Smooth muscle cell (in vitro differentiated cells): Measurements from ENCODE around the gene LAMB2. TPM values are rescaled to one million over a fixed set of nuclear protein-coding genes. Genes with fewer than 3 reads are reported as not detected.

Source experiments
- DNase-seq: peaks from one replicate; lab custom pipeline; 2025; ENCODE audit not compliant: unreplicated experiment; lab: John Stamatoyannopoulos, UW
- H2AFZ ChIP-seq: fragments of 200-600 bp; sonication (generic); 2 replicates; pipeline ENCODE4 v1.6.0; 2016; ENCODE audit warnings: antibody characterized with exemption, low read depth, mild to moderate bottlenecking
- H3F3A ChIP-seq: fragments of 200-600 bp; sonication (generic); 2 replicates; pipeline ENCODE4 v1.6.0; 2017; ENCODE audit warnings: antibody characterized with exemption, low read depth
- H3K27ac ChIP-seq: fragments of 200-600 bp; sonication (generic); 2 replicates; pipeline ENCODE4 v1.5.1; 2016; ENCODE audit warnings: low read depth, mild to moderate bottlenecking
- H3K27me3 ChIP-seq: fragments of 200-600 bp; sonication (generic); 2 replicates; pipeline ENCODE4 v1.6.1; 2016; ENCODE audit warnings: low read depth, mild to moderate bottlenecking
- H3K36me3 ChIP-seq: fragments of 200-600 bp; sonication (generic); 2 replicates; pipeline ENCODE4 v1.5.1; 2016; ENCODE audit warnings: low read depth
- H3K4me1 ChIP-seq: fragments of 200-600 bp; sonication (generic); 2 replicates; pipeline ENCODE4 v1.5.1; 2016; ENCODE audit warnings: low read depth
- H3K4me2 ChIP-seq: fragments of 200-600 bp; sonication (generic); 2 replicates; pipeline ENCODE4 v1.6.0; 2016; ENCODE audit warnings: mild to moderate bottlenecking
- H3K4me3 ChIP-seq: fragments of 200-600 bp; sonication (generic); 2 replicates; pipeline ENCODE4 v1.5.1; 2016; ENCODE audit warnings: mild to moderate bottlenecking
- H3K79me2 ChIP-seq: fragments of 200-600 bp; sonication (generic); 2 replicates; pipeline ENCODE4 v1.6.0; 2016; ENCODE audit warnings: low read depth, mild to moderate bottlenecking
- H3K9ac ChIP-seq: fragments of 200-600 bp; sonication (generic); 2 replicates; pipeline ENCODE4 v1.6.0; 2016; ENCODE audit warnings: low read depth
- H3K9me3 ChIP-seq: fragments of 200-600 bp; sonication (generic); replicated peaks from 2 replicates; pipeline ENCODE4 v1.5.1; 2016; ENCODE audit warnings: low read depth
- H4K20me1 ChIP-seq: fragments of 200-600 bp; sonication (generic); 2 replicates; pipeline ENCODE4 v1.6.0; 2016; ENCODE audit warnings: low read depth
- WGBS: methylation state at CpG from one replicate; pipeline ENCODE4 v1.1.7; 2016; ENCODE audit warnings: low lambda C conversion rate; 5-methylcytosine and 5-hydroxymethylcytosine counted together
- polyA plus RNA-seq: library from polyadenylated mRNA; unstranded; fragments of >200 nt; fragmentation: Nextera tagmentation; extraction: Ambion mirVana; gene quantifications from 2 replicates; pipeline ENCODE4 v1.2.1, GENCODE V29; 2016
- total RNA-seq: library from RNA; depleted of rRNA; stranded (reverse); fragments of >200 nt; gene quantifications from 2 replicates; pipeline ENCODE4 v1.2.3, GENCODE V29; 2014
- TF ChIP-seq, protein P1 (sequence below): fragments of 200-600 bp; sonication (generic); IDR thresholded peaks from 2 replicates; pipeline ENCODE4 v1.5.1; 2017; ENCODE audit warnings: borderline replicate concordance, mild to moderate bottlenecking, antibody characterized with exemption; ENCODE audit not compliant: insufficient read depth, poor library complexity, severe bottlenecking

Gene LAMB2
- total and polyA plus RNA-seq, 2 experiments from 2014 or later = 456 to 503 TPM

DNA sequence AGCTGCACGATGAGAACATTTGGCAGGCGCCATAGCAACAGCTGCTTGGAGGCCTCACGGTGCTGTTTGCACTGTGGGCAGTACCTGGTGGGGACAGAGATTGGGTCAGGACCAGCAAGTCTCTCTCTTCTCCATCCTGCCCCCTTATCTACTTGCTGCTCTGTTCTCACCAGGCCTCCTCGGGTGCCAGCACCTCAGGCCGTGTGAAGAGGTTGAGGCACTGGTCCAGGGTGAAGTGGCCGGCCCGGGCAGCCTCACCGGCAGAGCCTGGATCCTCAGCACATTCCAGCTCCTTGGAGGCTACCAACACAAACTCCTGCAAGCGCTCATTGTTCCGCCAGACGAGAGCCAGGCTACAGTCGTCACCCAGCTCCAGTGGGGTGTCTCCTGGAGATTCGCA, 22.1 kb downstream of the LAMB2 start:
- Histone ChIP-seq H3F3A (no peaks in the 10 kb centered on the region), H4K20me1 (no peaks in the 10 kb centered on the region), H3K36me3 (no peaks in the 10 kb centered on the region), H3K27ac (no peak overlapping the region), H3K4me1 (no peaks in the 10 kb centered on the region), H3K4me2 (no peak overlapping the region), H3K4me3 (no peak overlapping the region), H3K79me2 (no peaks in the 10 kb centered on the region), H2AFZ (no peak overlapping the region), H3K27me3 (no peaks in the 10 kb centered on the region), H3K9me3 (no peaks in the 10 kb centered on the region), H3K9ac (no peak overlapping the region)
- WGBS = 97% methylated on average over 13 of the region's 13 CpGs
- DNase-seq = no peak
- TF ChIP-seq, protein P1, sequence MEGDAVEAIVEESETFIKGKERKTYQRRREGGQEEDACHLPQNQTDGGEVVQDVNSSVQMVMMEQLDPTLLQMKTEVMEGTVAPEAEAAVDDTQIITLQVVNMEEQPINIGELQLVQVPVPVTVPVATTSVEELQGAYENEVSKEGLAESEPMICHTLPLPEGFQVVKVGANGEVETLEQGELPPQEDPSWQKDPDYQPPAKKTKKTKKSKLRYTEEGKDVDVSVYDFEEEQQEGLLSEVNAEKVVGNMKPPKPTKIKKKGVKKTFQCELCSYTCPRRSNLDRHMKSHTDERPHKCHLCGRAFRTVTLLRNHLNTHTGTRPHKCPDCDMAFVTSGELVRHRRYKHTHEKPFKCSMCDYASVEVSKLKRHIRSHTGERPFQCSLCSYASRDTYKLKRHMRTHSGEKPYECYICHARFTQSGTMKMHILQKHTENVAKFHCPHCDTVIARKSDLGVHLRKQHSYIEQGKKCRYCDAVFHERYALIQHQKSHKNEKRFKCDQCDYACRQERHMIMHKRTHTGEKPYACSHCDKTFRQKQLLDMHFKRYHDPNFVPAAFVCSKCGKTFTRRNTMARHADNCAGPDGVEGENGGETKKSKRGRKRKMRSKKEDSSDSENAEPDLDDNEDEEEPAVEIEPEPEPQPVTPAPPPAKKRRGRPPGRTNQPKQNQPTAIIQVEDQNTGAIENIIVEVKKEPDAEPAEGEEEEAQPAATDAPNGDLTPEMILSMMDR = no peak

DNA sequence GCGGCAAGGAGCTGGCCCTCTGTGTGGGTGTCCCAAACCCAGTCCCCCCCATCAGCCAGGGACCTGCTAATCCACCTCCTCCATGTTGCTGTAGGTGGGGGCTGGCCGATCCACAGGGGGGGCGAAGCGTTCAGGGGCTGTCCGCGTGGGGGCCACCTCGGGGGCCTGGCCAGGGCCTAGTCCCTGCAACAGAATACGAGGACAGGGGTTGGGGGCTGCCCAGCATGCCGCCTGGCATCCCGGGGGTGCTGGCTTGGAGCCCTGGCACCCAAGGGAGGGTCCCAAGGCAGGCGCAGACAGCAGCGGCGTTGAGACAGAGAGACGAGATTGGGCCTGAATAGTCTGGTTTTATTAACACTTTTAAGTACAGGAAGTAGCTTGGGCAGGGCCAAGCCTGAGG, 24.5 kb downstream of the LAMB2 start:
- no peak overlapping the region for H3K4me3 ChIP-seq
- no peaks in the 10 kb centered on the region for H3K9me3 ChIP-seq
- H2AFZ ChIP-seq = no peak overlapping the region
- H3F3A ChIP-seq = no peaks in the 10 kb centered on the region
- no peaks in the 10 kb centered on the region for H3K36me3 ChIP-seq
- TF ChIP-seq, protein P1 = no peak
- DNase-seq = no peak
- no peak overlapping the region for H3K4me2 ChIP-seq
- H3K4me1 ChIP-seq = peaks cover 11% of the 10 kb centered on the region
- H3K27ac ChIP-seq = no peak overlapping the region
- H3K27me3 ChIP-seq = no peaks in the 10 kb centered on the region
- no peak overlapping the region for H3K9ac ChIP-seq
- H3K79me2 ChIP-seq = peaks cover 12% of the 10 kb centered on the region
- 93% methylated on average over 14 of the region's 14 CpGs for WGBS
- H4K20me1 ChIP-seq = no peaks in the 10 kb centered on the region

DNA sequence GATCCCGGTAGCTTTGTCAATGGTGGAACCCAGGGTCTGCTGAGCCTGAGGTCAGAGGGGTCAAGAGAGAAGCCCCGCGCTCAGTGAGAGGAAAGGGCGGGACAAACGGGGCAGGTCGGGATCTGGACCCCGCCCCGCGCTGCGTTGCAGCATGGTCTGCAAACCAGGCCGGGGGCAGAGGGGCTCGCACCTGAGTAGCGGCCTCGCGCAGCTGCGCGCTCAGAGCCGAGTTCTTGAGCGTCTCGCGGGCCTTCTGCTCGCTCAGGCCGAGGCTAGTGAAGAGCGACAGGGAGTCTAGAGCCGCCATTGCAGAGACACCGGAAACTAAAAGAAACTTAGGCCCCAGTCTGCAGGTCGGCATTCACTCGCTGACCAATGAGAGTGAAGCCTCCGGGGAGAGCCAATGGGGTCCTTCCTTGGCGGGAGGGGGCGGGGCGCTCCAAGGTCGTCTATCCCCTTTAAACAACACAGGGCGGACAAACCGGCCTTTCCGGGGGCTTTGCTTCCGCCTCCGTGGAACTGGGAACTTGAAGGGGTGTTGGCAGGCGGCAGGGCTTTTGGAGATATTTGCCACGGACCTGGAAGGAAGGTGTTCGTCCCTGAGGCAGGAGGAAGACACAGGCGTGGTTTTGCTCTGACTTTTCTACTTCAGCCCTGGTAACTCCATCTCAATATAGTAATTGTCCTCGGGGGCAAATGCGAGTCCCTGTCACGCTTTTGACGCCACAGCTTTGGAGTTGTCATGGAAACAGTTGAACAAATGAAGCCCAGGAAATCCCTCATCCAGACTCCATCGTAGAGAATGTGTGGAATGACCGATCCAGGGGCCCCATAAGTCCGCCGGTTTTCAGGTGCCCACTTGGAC, 28.2 kb downstream of the LAMB2 start, which contains the start of gene QARS1:
Gene QARS1 (minus strand): TSS at position 331 of the 865 bp plus-strand sequence. CDS start 24 bp downstream, at position 307.
- H3K27me3 ChIP-seq = no peaks in the 10 kb centered on the region
- H3K36me3 ChIP-seq = peaks cover 5% of the 10 kb centered on the region
- H3K4me2 ChIP-seq = peak within 1 kb of the TSS; percentile 100
- H3K9me3 ChIP-seq = no peaks in the 10 kb centered on the region
- H3F3A ChIP-seq = no peaks in the 10 kb centered on the region
- no peaks in the 10 kb centered on the region for H4K20me1 ChIP-seq
- peak within 1 kb of the TSS; percentile 97 for H3K4me3 ChIP-seq
- H3K27ac ChIP-seq = peak within 1 kb of the TSS; percentile 96
- peak; percentile 76 for DNase-seq
- 2% methylated on average over 50 of the region's 50 CpGs for WGBS
- TF ChIP-seq, protein P1 = no peak
- peak within 1 kb of the TSS; percentile 91 for H2AFZ ChIP-seq
- peak within 1 kb of the TSS; percentile 88 for H3K9ac ChIP-seq
- H3K4me1 ChIP-seq = peaks cover 11% of the 10 kb centered on the region
- H3K79me2 ChIP-seq = peaks cover 18% of the 10 kb centered on the region
